K562 (cell line): ENCODE measurements around the gene TOM1L2. TPM values are rescaled to one million over a fixed set of nuclear protein-coding genes. Genes with fewer than 3 reads are reported as not detected.

ENCODE experiments used
- ATAC-seq: fragments of 200-7000 bp; cut with Tn5 transposase; 3 replicates; pipeline ENCODE4 v1.9.1; 2020; ENCODE audit warnings: moderate library complexity
- BruUV-seq: library from RNA; stranded (reverse); fragments of 400-500 nt; replicated peaks from 2 replicates; lab custom pipeline; 2021; lab: Mats Ljungman, UMichigan
- CTCF ChIA-PET: fragments of 300-600 bp; formaldehyde crosslinking; extraction: SDS; loops from one replicate; lab custom pipeline; 2021; ENCODE audit warnings: low intra/inter-chr PET ratio; lab: Yijun Ruan, JAX
- POLR2A ChIA-PET: fragments of 300-600, 350-650 bp; sonication (Branson Sonifier 250); formaldehyde crosslinking; extraction: SDS; loops from one replicate; lab custom pipeline; 2021; ENCODE audit warnings: antibody characterized with exemption, inconsistent platforms; lab: Yijun Ruan, JAX
- DNase-seq, 4 experiments: peaks; one replicate each; pipeline versions ENCODE4 v3.0.0 to v3.0.0-alpha.2; 2011 to 2018; ENCODE audit warnings: low spot score in 3 of 4, mixed read lengths in 3 of 4; ENCODE audit errors: extremely low read depth in 1 of 4
- FAIRE-seq: peaks from 2 replicates; lab custom pipeline; 2011; peaks lifted over from hg19 to GRCh38; lab: Jason Lieb, UNC
- H2AFZ ChIP-seq: 2 replicates; pipeline ENCODE4 v1.6.0; 2011; ENCODE audit warnings: low read depth, low read length, control low read depth, inconsistent platforms
- H3K27ac ChIP-seq: fragments of 200-600 bp; 3 replicates; pipeline ENCODE4 v1.8.0; 2011; ENCODE audit warnings: low read depth, mild to moderate bottlenecking, control low read depth, inconsistent platforms, low read length, moderate library complexity, mixed read lengths; ENCODE audit errors: extremely low read depth
- H3K27me3 ChIP-seq, 2 experiments: fragments of 300-600 bp in 1 of 2; 2 replicates in 1 of 2; 3 replicates in 1 of 2; pipeline versions ENCODE4 v1.6.0 to v1.8.0; 2011; ENCODE audit warnings: inconsistent platforms in 2 of 2, low read length in 2 of 2, mild to moderate bottlenecking in 1 of 2, mixed read lengths in 1 of 2, moderate library complexity in 1 of 2; ENCODE audit not compliant: control insufficient read depth in 2 of 2, insufficient read depth in 2 of 2
- H3K36me3 ChIP-seq: fragments of 300-600 bp; 3 replicates; pipeline ENCODE4 v1.8.0; 2011; ENCODE audit warnings: mild to moderate bottlenecking, low read length, inconsistent platforms; ENCODE audit not compliant: control insufficient read depth, insufficient read depth
- H3K4me1 ChIP-seq, 2 experiments: fragments of 200-600 bp in 1 of 2; replicated peaks in 1 of 2; 2 replicates in 1 of 2; 3 replicates in 1 of 2; pipeline versions ENCODE4 v1.5.1 to v1.8.0; 2011; ENCODE audit warnings: inconsistent platforms in 2 of 2, low read length in 2 of 2, mild to moderate bottlenecking in 1 of 2, mixed read lengths in 1 of 2, moderate library complexity in 1 of 2; ENCODE audit not compliant: control insufficient read depth in 2 of 2, insufficient read depth in 2 of 2
- H3K4me2 ChIP-seq: 2 replicates; pipeline ENCODE4 v1.6.1; 2011; ENCODE audit warnings: low read length, control low read depth, inconsistent platforms, mixed read lengths; ENCODE audit not compliant: insufficient read depth
- H3K4me3 ChIP-seq: fragments of 200-600 bp; sonication (generic), shearing (Covaris generic); 2 replicates; pipeline ENCODE4 v1.5.1; 2016; ENCODE audit warnings: control low read depth, inconsistent platforms
- H3K79me2 ChIP-seq: fragments of 200-600 bp; 3 replicates; pipeline ENCODE4 v1.8.0; 2011; ENCODE audit warnings: low read length, inconsistent platforms; ENCODE audit not compliant: control insufficient read depth, insufficient read depth
- H3K9ac ChIP-seq, 2 experiments: 2 replicates each; pipeline versions ENCODE4 v1.6.0 to v1.6.1; 2011; ENCODE audit warnings: low read depth in 2 of 2, low read length in 2 of 2, control low read depth in 1 of 2, inconsistent platforms in 1 of 2, mild to moderate bottlenecking in 1 of 2, mixed read lengths in 1 of 2; ENCODE audit not compliant: insufficient read depth in 1 of 2
- H3K9me1 ChIP-seq: one replicate; pipeline ENCODE4 v1.6.0; 2011; ENCODE audit warnings: inconsistent platforms, mild to moderate bottlenecking, low read length, moderate library complexity; ENCODE audit not compliant: control insufficient read depth, insufficient read depth
- H3K9me3 ChIP-seq: replicated peaks from 2 replicates; pipeline ENCODE4 v1.5.1; 2011; ENCODE audit warnings: low read depth, low read length, inconsistent platforms; ENCODE audit not compliant: control insufficient read depth, insufficient read depth
- H4K20me1 ChIP-seq: replicated peaks from 2 replicates; pipeline ENCODE4 v1.6.1; 2011; ENCODE audit warnings: low read length, inconsistent platforms, mixed read lengths; ENCODE audit not compliant: control insufficient read depth, insufficient read depth
- CTCF ChIP-seq, 3 experiments: IDR thresholded peaks in 2 of 3; conservative IDR thresholded peaks in 1 of 3; 2 replicates each; pipeline ENCODE4 v1.5.1; 2011 to 2012; ENCODE audit warnings: low read length in 3 of 3, mild to moderate bottlenecking in 3 of 3, control low read depth in 2 of 3, improper control_type of control experiment in 1 of 3, inconsistent platforms in 1 of 3, low read depth in 1 of 3, mixed read lengths in 1 of 3, moderate library complexity in 1 of 3; ENCODE audit not compliant: insufficient read depth in 2 of 3
- POLR2A ChIP-seq: fragments of 450-650 bp; conservative IDR thresholded peaks from 2 replicates; pipeline ENCODE4 v1.6.1; 2016
- POLR2G ChIP-seq: fragments of 200-400 bp; formaldehyde crosslinking; IDR thresholded peaks from 2 replicates; pipeline ENCODE4 v1.6.1; 2017; ENCODE audit warnings: low read depth, mild to moderate bottlenecking, antibody characterized with exemption, low read length, moderate library complexity
- RBFOX2 ChIP-seq: fragments of 200-400 bp; formaldehyde crosslinking; IDR thresholded peaks from 2 replicates; pipeline ENCODE4 v1.6.1; 2017; ENCODE audit warnings: low read depth, mild to moderate bottlenecking, low read length, moderate library complexity
- VEZF1 ChIP-seq: fragments of 200-800 bp; sonication (Bioruptor generic); IDR thresholded peaks from 2 replicates; pipeline ENCODE4 v1.6.1; 2017; ENCODE audit warnings: missing genetic modification characterization, missing compliant biosample characterization
- ZBTB7A ChIP-seq: IDR thresholded peaks from 2 replicates; pipeline ENCODE4 v1.6.1; 2011; ENCODE audit warnings: low read depth, mild to moderate bottlenecking, low read length, moderate library complexity, borderline replicate concordance; ENCODE audit not compliant: control insufficient read depth
- WGBS: fragments of 100-300 bp; shearing (Covaris generic); methylation state at CpG from one replicate; pipeline ENCODE4 v1.1.6; 2016; ENCODE audit warnings: low coverage, mixed read lengths; ENCODE audit not compliant: insufficient coverage; ENCODE audit errors: missing lambda C conversion rate; 5-methylcytosine and 5-hydroxymethylcytosine counted together
- in situ Hi-C: fragments of 300-500 bp; cut with MboI; formaldehyde crosslinking; loops from 4 replicates; pipeline ENCODE4 v1.15.0; 2018; ENCODE audit warnings: inconsistent platforms, mixed read lengths
- intact Hi-C: fragments of 100-400 bp; cut with micrococcal nuclease; formaldehyde crosslinking; loops from 2 replicates; pipeline ENCODE4 v1.14.2; 2022
- polyA plus RNA-seq, 8 experiments: library from polyadenylated mRNA; depleted of rRNA in 4 of 8; stranded (reverse) in 5 of 8; unstranded in 3 of 8; fragments of >200 nt; fragmentation: Nextera tagmentation in 2 of 8; fragmentation: Illumina TruSeq in 1 of 8; extraction: Ambion mirVana in 2 of 8; extraction: Trizol in 1 of 8; gene quantifications; 2 replicates each; pipeline versions ENCODE4 v1.2.1 to v1.2.3, GENCODE V29; 2011 to 2014; ENCODE audit warnings: inconsistent platforms in 1 of 8, missing spikeins in 1 of 8
- total RNA-seq, 7 experiments: library from RNA; depleted of rRNA in 6 of 7; stranded (reverse); fragments of >200 nt in 6 of 7; fragmentation: Illumina TruSeq in 2 of 7; extraction: Trizol in 2 of 7; gene quantifications; 2 replicates each; pipeline versions ENCODE4 v1.2.1 to v1.2.3, GENCODE V29; 2011 to 2021; ENCODE audit warnings: low replicate concordance in 1 of 7

TOM1L2 gene
- total and polyA plus RNA-seq, 9 of the 15 experiments (the other 6 are each of a cell fraction or from before 2014, with no cell fraction given), result 0.07 to 6.0 (median 2.5) TPM

DNA sequence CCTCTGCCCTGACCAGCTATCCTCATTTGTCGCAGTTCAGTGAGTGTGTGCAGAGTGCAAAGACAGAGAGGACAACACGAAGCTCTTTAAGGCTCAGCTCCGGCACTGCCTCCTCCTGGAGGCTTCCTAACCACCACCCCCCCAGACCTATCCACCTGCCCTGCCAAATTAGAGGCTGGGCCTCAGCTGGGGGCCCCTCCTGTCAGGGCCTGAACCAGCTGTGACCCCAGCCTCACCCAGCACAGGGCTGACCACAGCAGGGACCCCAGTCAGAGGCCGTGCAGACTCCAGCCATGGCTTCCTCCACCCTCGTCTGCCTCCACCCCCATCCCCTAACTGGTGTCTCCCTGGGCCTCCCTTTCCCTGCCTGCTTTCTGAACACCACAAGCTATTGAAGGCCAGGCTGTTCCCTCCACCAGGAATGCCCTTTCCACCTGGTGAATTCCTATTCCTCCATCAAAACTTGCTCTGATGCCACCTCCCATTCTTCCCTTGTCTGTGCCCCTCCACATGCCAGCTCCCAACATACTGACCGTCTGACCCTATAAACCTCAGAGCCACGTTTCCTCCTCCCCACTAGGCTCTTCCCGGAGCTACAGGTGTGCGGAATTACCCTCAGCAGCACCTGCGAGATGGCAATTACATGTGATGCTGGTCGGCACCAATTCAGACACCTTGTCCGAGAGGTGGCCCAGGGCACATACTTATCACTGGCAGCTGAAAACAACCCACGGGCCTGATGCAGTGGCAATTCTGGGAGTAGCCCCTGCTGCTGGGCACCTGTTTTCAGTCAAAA is 144.2 kb downstream of the TOM1L2 start:
- intact Hi-C loops, result loop anchor here (10.0 kb wide), 1 partner anchor 143 kb away; the partner anchor contains the start of gene RAI1
- H3K27me3 ChIP-seq, result no peaks in the 10 kb centered on the region

More for the DNA sequence above, 144.2 kb downstream of the TOM1L2 start:
- no peak for FAIRE-seq
- no peak overlapping the region for H3K4me3 ChIP-seq
- WGBS, result 64% methylated on average over 12 of the region's 13 CpGs
- POLR2A ChIA-PET, result interaction anchor here (0.6 to 6.0 kb wide), 6 partner anchors 8 to 21 kb away, joined by 3 to 102 read pairs (median 4); partner anchors contain the start of gene SREBF1
- in situ Hi-C loops, result no loop called here
- no peaks in the 10 kb centered on the region for H3K9me1 ChIP-seq
- ATAC-seq, result no peak; the same call in 2 of the 3 replicates
- TF ChIP-seq VEZF1 (CRISPR knock-in tag), result no peak
- 0 out of 2 replicates have a peak, but pooled peaks have one; percentile 19 for TF ChIP-seq ZBTB7A
- TF ChIP-seq POLR2A, result peak; percentile 32; the same call in 1 of the 2 replicates
- TF ChIP-seq POLR2G, result peak; percentile 27; the same call in 1 of the 2 replicates
- TF ChIP-seq CTCF (IDR thresholded peaks at IDR 0.05 in 2 of 3, conservative IDR thresholded peaks at IDR 0.05 in 1 of 3; ENCODE audit: insufficient read depth in 2 of 3, low read depth in 1 of 3, low read length in 3 of 3), result 0 out of 6 replicates have a peak, but pooled peaks of 1 of the 3 experiments have one; percentile 17
- 0 out of 2 replicates have a peak, but pooled peaks have one; percentile 13 for TF ChIP-seq RBFOX2
- H3K36me3 ChIP-seq, result peaks cover 65% of the 10 kb centered on the region; the same call in 2 of the 3 replicates
- H4K20me1 ChIP-seq, result peaks cover 29% of the 10 kb centered on the region; the same call in 1 of the 2 replicates
- H3K4me1 ChIP-seq, result peaks cover 52 to 60% of the 10 kb centered on the region in 2 experiments
- H3K9me3 ChIP-seq, result no peaks in the 10 kb centered on the region
- DNase-seq, result no peak
- CTCF ChIA-PET, result no interaction called here
- no peak overlapping the region for H3K4me2 ChIP-seq
- peak overlapping the region in 1 of 2 experiments; percentile 81; a peak in 2 of 4 replicates for H3K9ac ChIP-seq
- no TSS peak for BruUV-seq
- no peak overlapping the region for H2AFZ ChIP-seq
- peak overlapping the region; percentile 44; the same call in 2 of the 3 replicates for H3K27ac ChIP-seq
- H3K79me2 ChIP-seq, result peaks cover 94% of the 10 kb centered on the region
